ENCODE results near the gene NKG7. TPM values are rescaled to one million over a fixed set of nuclear protein-coding genes. Genes with fewer than 3 reads are reported as not detected.
A peak's percentile ranks its signal among the peaks of the same experiment; 100 is the strongest.

Gene NKG7
- total and polyA plus RNA-seq, 2 experiments from 2014 or later = not detected

DNA sequence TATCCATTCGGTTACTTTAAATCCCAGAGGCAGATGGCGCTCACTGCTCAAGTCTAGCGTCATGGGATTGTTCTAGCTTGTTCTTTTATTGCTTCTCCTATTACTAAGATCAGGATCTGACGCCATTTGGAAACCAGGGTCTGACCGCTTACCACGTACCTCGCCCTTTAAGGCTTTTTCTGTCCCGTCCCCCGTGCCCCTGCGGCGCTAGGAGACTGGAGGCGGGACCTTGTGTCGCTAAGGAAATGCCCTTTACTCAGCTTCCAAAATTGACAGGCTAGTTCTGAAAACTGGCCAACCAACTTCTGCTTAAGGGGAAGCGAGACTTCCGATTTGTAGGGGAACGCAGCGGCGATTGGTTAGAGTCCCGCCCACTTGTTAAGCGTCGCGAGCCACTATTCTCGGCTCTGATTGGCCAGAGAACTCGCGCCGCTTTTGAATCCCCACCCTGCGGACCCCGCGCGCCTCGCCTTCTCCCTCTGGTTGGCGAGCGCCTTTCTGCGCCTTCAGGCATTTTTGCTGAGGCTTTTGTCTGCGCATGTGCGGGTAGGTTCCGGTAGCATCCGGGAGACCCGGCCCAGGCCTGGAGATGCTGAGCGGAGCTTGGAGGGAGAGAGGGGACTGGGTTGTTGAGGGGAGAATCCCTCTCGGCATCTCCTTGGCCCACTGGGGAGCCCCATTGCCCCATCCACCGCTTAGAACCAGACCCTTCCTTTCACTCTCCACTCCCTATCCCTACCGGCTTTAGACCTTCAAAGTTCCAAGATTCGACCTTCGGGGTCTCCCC, 21.8 kb upstream of the NKG7 start:
- H3K79me2 ChIP-seq (replicated peaks; ENCODE audit: insufficient read depth) = peaks cover 11% of the 10 kb centered on the region; the same call in 1 of the 2 replicates
- peaks cover 7% of the 10 kb centered on the region for H3K36me3 Mint-ChIP-seq (ENCODE audit: low read depth)
- H3K9me2 ChIP-seq (ENCODE audit: insufficient read depth) = no peaks in the 10 kb centered on the region
- peak; percentile 100 for DNase-seq (ENCODE audit: low spot score)
- TF ChIP-seq ZNF114 (CRISPR knock-in tag; IDR thresholded peaks at IDR 0.05) = no peak
- TF ChIP-seq, protein P1, sequence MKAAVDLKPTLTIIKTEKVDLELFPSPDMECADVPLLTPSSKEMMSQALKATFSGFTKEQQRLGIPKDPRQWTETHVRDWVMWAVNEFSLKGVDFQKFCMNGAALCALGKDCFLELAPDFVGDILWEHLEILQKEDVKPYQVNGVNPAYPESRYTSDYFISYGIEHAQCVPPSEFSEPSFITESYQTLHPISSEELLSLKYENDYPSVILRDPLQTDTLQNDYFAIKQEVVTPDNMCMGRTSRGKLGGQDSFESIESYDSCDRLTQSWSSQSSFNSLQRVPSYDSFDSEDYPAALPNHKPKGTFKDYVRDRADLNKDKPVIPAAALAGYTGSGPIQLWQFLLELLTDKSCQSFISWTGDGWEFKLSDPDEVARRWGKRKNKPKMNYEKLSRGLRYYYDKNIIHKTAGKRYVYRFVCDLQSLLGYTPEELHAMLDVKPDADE (IDR thresholded peaks at IDR 0.05) = peak; percentile 45; the same call in 1 of the 2 replicates
- peak; percentile 90 for TF ChIP-seq POLR2AphosphoS5 (IDR thresholded peaks at IDR 0.05; ENCODE audit: low read depth)
- peak; percentile 55; the same call in 1 of the 2 replicates for TF ChIP-seq CREB1 (CRISPR knock-in tag; IDR thresholded peaks at IDR 0.05; ENCODE audit: low read depth)
- H3K9me3 Mint-ChIP-seq = no peaks in the 10 kb centered on the region; the same call in 1 of the 3 replicates
- H3K27me3 Mint-ChIP-seq (ENCODE audit: insufficient read depth, low read depth, poor library complexity) = peaks cover 12% of the 10 kb centered on the region
- peaks cover 31% of the 10 kb centered on the region for H3K4me1 Mint-ChIP-seq
- H3K27ac ChIP-seq (ENCODE audit: low read depth) = peak overlapping the region; percentile 92
- ATAC-seq = peak; percentile 92
- H3K4me3 ChIP-seq = peak overlapping the region; percentile 59
- H3K4me1 ChIP-seq (ENCODE audit: insufficient read depth) = 0 out of 2 replicates have a peak, but pooled peaks cover 8% of the 10 kb centered on the region
- H3K27me3 ChIP-seq (ENCODE audit: insufficient read depth) = no peaks in the 10 kb centered on the region
- H3K27ac Mint-ChIP-seq = peak overlapping the region; percentile 97
- 0 out of 2 replicates have a peak, but pooled peaks cover 3% of the 10 kb centered on the region for H3F3A ChIP-seq (replicated peaks; ENCODE audit: low read depth)
- peak overlapping the region; percentile 83 for H3K4me2 ChIP-seq
- no peaks in the 10 kb centered on the region for H3K36me3 ChIP-seq (ENCODE audit: insufficient read depth)
- peak overlapping the region; percentile 94 for H3K4me3 Mint-ChIP-seq
- no peaks in the 10 kb centered on the region for H4K20me1 ChIP-seq (replicated peaks; ENCODE audit: insufficient read depth)
- no peak overlapping the region for H2AFZ ChIP-seq

DNA sequence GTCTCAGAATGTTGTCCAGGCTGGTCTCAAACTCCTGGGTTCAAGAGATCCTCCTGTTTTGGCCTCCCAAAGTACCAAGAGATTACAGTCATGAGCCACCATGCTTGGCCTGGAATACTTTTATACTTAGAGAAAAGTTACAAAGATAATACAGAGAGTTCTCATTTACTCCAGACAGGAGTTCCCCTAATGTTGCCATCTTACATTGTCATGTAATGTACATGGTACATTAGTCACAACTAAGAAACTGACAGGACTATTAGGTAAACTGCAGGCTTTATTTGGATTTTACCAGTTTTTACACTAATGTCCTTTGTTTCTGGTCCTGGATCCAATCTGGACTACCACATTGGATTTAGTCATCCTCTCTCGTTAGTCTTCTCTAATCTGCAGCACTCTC, 20.2 kb upstream of the NKG7 start:
- Mint-ChIP-seq H3K27ac (no peak overlapping the region), H3K4me3 (0 out of 3 replicates have a peak overlapping the region, but pooled peaks have one; percentile 11), H3K9me3 (no peaks in the 10 kb centered on the region; the same call in 1 of the 3 replicates), H3K36me3 (ENCODE audit: low read depth) (peaks cover 7% of the 10 kb centered on the region), H3K27me3 (ENCODE audit: insufficient read depth, low read depth, poor library complexity) (peaks cover 18% of the 10 kb centered on the region), H3K4me1 (peaks cover 28% of the 10 kb centered on the region)
- DNase-seq (ENCODE audit: low spot score) = no peak
- H3K4me1 ChIP-seq (ENCODE audit: insufficient read depth) = 0 out of 2 replicates have a peak, but pooled peaks cover 8% of the 10 kb centered on the region
- H4K20me1 ChIP-seq (replicated peaks; ENCODE audit: insufficient read depth) = no peaks in the 10 kb centered on the region
- 0 out of 2 replicates have a peak, but pooled peaks cover 3% of the 10 kb centered on the region for H3F3A ChIP-seq (replicated peaks; ENCODE audit: low read depth)
- no peaks in the 10 kb centered on the region for H3K36me3 ChIP-seq (ENCODE audit: insufficient read depth)
- H3K4me3 ChIP-seq = no peak overlapping the region
- H3K4me2 ChIP-seq = no peak overlapping the region
- no peaks in the 10 kb centered on the region for H3K9me2 ChIP-seq (ENCODE audit: insufficient read depth)
- ATAC-seq = no peak
- no peak overlapping the region for H3K27ac ChIP-seq (ENCODE audit: low read depth)
- peaks cover 9% of the 10 kb centered on the region; the same call in 1 of the 2 replicates for H3K79me2 ChIP-seq (replicated peaks; ENCODE audit: insufficient read depth)
- no peak overlapping the region for H2AFZ ChIP-seq
- no peaks in the 10 kb centered on the region for H3K27me3 ChIP-seq (ENCODE audit: insufficient read depth)
- TF ChIP-seq ZNF331 (CRISPR knock-in tag; IDR thresholded peaks at IDR 0.05; ENCODE audit: low read depth) (no peak), EZH2 (IDR thresholded peaks at IDR 0.05; ENCODE audit: low read depth, unreplicated experiment) (no peak), JUNB (IDR thresholded peaks at IDR 0.05; ENCODE audit: unreplicated experiment) (no peak), EZH2phosphoT487 (IDR thresholded peaks at IDR 0.05; ENCODE audit: unreplicated experiment) (no peak)
- TF ChIP-seq, protein P2, sequence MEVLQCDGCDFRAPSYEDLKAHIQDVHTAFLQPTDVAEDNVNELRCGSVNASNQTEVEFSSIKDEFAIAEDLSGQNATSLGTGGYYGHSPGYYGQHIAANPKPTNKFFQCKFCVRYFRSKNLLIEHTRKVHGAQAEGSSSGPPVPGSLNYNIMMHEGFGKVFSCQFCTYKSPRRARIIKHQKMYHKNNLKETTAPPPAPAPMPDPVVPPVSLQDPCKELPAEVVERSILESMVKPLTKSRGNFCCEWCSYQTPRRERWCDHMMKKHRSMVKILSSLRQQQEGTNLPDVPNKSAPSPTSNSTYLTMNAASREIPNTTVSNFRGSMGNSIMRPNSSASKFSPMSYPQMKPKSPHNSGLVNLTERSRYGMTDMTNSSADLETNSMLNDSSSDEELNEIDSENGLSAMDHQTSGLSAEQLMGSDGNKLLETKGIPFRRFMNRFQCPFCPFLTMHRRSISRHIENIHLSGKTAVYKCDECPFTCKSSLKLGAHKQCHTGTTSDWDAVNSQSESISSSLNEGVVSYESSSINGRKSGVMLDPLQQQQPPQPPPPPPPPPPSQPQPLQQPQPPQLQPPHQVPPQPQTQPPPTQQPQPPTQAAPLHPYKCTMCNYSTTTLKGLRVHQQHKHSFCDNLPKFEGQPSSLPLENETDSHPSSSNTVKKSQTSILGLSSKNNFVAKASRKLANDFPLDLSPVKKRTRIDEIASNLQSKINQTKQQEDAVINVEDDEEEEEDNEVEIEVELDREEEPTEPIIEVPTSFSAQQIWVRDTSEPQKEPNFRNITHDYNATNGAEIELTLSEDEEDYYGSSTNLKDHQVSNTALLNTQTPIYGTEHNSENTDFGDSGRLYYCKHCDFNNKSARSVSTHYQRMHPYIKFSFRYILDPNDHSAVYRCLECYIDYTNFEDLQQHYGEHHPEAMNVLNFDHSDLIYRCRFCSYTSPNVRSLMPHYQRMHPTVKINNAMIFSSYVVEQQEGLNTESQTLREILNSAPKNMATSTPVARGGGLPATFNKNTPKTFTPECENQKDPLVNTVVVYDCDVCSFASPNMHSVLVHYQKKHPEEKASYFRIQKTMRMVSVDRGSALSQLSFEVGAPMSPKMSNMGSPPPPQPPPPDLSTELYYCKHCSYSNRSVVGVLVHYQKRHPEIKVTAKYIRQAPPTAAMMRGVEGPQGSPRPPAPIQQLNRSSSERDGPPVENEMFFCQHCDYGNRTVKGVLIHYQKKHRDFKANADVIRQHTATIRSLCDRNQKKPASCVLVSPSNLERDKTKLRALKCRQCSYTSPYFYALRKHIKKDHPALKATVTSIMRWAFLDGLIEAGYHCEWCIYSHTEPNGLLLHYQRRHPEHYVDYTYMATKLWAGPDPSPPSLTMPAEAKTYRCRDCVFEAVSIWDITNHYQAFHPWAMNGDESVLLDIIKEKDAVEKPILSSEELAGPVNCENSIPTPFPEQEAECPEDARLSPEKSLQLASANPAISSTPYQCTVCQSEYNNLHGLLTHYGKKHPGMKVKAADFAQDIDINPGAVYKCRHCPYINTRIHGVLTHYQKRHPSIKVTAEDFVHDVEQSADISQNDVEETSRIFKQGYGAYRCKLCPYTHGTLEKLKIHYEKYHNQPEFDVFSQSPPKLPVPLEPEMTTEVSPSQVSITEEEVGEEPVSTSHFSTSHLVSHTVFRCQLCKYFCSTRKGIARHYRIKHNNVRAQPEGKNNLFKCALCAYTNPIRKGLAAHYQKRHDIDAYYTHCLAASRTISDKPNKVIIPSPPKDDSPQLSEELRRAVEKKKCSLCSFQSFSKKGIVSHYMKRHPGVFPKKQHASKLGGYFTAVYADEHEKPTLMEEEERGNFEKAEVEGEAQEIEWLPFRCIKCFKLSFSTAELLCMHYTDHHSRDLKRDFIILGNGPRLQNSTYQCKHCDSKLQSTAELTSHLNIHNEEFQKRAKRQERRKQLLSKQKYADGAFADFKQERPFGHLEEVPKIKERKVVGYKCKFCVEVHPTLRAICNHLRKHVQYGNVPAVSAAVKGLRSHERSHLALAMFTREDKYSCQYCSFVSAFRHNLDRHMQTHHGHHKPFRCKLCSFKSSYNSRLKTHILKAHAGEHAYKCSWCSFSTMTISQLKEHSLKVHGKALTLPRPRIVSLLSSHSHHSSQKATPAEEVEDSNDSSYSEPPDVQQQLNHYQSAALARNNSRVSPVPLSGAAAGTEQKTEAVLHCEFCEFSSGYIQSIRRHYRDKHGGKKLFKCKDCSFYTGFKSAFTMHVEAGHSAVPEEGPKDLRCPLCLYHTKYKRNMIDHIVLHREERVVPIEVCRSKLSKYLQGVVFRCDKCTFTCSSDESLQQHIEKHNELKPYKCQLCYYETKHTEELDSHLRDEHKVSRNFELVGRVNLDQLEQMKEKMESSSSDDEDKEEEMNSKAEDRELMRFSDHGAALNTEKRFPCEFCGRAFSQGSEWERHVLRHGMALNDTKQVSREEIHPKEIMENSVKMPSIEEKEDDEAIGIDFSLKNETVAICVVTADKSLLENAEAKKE (CRISPR knock-in tag; IDR thresholded peaks at IDR 0.05) = no peak
- TF ChIP-seq, protein P1 (IDR thresholded peaks at IDR 0.05) = no peak
- TF ChIP-seq, protein P3, sequence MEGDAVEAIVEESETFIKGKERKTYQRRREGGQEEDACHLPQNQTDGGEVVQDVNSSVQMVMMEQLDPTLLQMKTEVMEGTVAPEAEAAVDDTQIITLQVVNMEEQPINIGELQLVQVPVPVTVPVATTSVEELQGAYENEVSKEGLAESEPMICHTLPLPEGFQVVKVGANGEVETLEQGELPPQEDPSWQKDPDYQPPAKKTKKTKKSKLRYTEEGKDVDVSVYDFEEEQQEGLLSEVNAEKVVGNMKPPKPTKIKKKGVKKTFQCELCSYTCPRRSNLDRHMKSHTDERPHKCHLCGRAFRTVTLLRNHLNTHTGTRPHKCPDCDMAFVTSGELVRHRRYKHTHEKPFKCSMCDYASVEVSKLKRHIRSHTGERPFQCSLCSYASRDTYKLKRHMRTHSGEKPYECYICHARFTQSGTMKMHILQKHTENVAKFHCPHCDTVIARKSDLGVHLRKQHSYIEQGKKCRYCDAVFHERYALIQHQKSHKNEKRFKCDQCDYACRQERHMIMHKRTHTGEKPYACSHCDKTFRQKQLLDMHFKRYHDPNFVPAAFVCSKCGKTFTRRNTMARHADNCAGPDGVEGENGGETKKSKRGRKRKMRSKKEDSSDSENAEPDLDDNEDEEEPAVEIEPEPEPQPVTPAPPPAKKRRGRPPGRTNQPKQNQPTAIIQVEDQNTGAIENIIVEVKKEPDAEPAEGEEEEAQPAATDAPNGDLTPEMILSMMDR (conservative IDR thresholded peaks at IDR 0.05; ENCODE audit: low read depth in 2 of 2) = no peak
